Endothelial cell of umbilical vein (primary cell): ENCODE results near the gene ARHGEF9. TPM values are rescaled to one million over a fixed set of nuclear protein-coding genes. Genes with fewer than 3 reads are reported as not detected.

Experiments used
- BruUV-seq: library from RNA; stranded (reverse); fragments of 400-500 nt; replicated peaks from 2 replicates; lab custom pipeline; 2021; lab: Mats Ljungman, UMichigan
- CTCF ChIA-PET: fragments of 300-600, 350-600 bp; sonication (Branson Sonifier 250); formaldehyde crosslinking; loops from one replicate; lab custom pipeline; 2021; ENCODE audit warnings: antibody characterized with exemption, inconsistent platforms; lab: Charles Lee
- POLR2A ChIA-PET: fragments of 300-600, 350-600 bp; sonication (Branson Sonifier 250); formaldehyde crosslinking; loops from one replicate; lab custom pipeline; 2021; ENCODE audit warnings: antibody characterized with exemption, inconsistent platforms; lab: Charles Lee
- DNase-seq: peaks from one replicate; pipeline ENCODE4 v3.0.0-alpha.2; 2011; ENCODE audit warnings: low read depth, low spot score
- FAIRE-seq: peaks from 2 replicates; lab custom pipeline; 2011; peaks lifted over from hg19 to GRCh38; lab: Jason Lieb, UNC
- H2AFZ ChIP-seq: 2 replicates; pipeline ENCODE4 v1.6.0; 2012; ENCODE audit warnings: low read depth, low read length, control low read depth, inconsistent platforms
- H3K27ac ChIP-seq: 2 replicates; pipeline ENCODE4 v1.5.1; 2011; ENCODE audit warnings: low read depth, mild to moderate bottlenecking, control low read depth, low read length, moderate library complexity; ENCODE audit not compliant: insufficient read depth
- H3K27me3 ChIP-seq, 2 experiments: 2 replicates each; pipeline versions ENCODE4 v1.6.0 to v1.6.1; 2011; ENCODE audit warnings: low read length in 2 of 2, mixed read lengths in 1 of 2; ENCODE audit not compliant: control insufficient read depth in 2 of 2, insufficient read depth in 2 of 2
- H3K36me3 ChIP-seq, 2 experiments: 2 replicates in 1 of 2; 3 replicates in 1 of 2; pipeline ENCODE4 v1.5.1; 2011; ENCODE audit warnings: low read length in 2 of 2, mild to moderate bottlenecking in 1 of 2, moderate library complexity in 1 of 2; ENCODE audit not compliant: control insufficient read depth in 2 of 2, insufficient read depth in 2 of 2; ENCODE audit errors: extremely low read depth in 1 of 2
- H3K4me1 ChIP-seq: 3 replicates; pipeline ENCODE4 v1.5.1; 2011; ENCODE audit warnings: mild to moderate bottlenecking, low read length; ENCODE audit not compliant: control insufficient read depth, insufficient read depth; ENCODE audit errors: extremely low read depth
- H3K4me2 ChIP-seq: 2 replicates; pipeline ENCODE4 v1.6.1; 2011; ENCODE audit warnings: low read length, control low read depth, mixed read lengths; ENCODE audit not compliant: insufficient read depth
- H3K4me3 ChIP-seq, 3 experiments: fragments of 200-600 bp in 1 of 3; sonication (generic), shearing (Covaris generic) in 1 of 3; replicated peaks in 1 of 3; 2 replicates each; pipeline ENCODE4 v1.5.1; 2011 to 2016; ENCODE audit warnings: control low read depth in 3 of 3, low read length in 3 of 3, mild to moderate bottlenecking in 2 of 3, inconsistent platforms in 1 of 3, low read depth in 1 of 3, moderate library complexity in 1 of 3; ENCODE audit not compliant: insufficient read depth in 1 of 3
- H3K79me2 ChIP-seq: 2 replicates; pipeline ENCODE4 v1.6.0; 2012; ENCODE audit warnings: low read length, inconsistent platforms; ENCODE audit not compliant: control insufficient read depth, insufficient read depth
- H3K9ac ChIP-seq: replicated peaks from 2 replicates; pipeline ENCODE3; 2011; ENCODE audit warnings: low read length, control low read depth; ENCODE audit not compliant: insufficient read depth; ENCODE audit errors: extremely low read depth
- H3K9me1 ChIP-seq: replicated peaks from 3 replicates; pipeline ENCODE4 v1.6.0; 2011; ENCODE audit warnings: mild to moderate bottlenecking, low read length; ENCODE audit not compliant: control insufficient read depth, insufficient read depth; ENCODE audit errors: extremely low read depth
- H3K9me3 ChIP-seq: replicated peaks from 2 replicates; pipeline ENCODE4 v1.5.1; 2012; ENCODE audit warnings: low read length, inconsistent platforms; ENCODE audit not compliant: control insufficient read depth, insufficient read depth
- H4K20me1 ChIP-seq: replicated peaks from 2 replicates; pipeline ENCODE3; 2011; ENCODE audit warnings: mild to moderate bottlenecking, low read length; ENCODE audit not compliant: control insufficient read depth, insufficient read depth; ENCODE audit errors: extremely low read depth
- EZH2 ChIP-seq: IDR thresholded peaks from 2 replicates; pipeline ENCODE4 v1.6.1; 2012; ENCODE audit warnings: borderline replicate concordance, low read depth, mild to moderate bottlenecking, moderate library complexity, low read length, inconsistent platforms; ENCODE audit not compliant: severe bottlenecking
- FOS ChIP-seq: IDR thresholded peaks from 2 replicates; pipeline ENCODE4 v1.6.1; 2011; ENCODE audit warnings: mild to moderate bottlenecking, low read length, moderate library complexity, borderline replicate concordance; ENCODE audit not compliant: insufficient read depth
- GATA2 ChIP-seq: IDR thresholded peaks from 2 replicates; pipeline ENCODE4 v1.7.0; 2011; ENCODE audit warnings: low read depth, mild to moderate bottlenecking, moderate library complexity, mixed read lengths, low read length; ENCODE audit not compliant: insufficient read length, insufficient read depth
- JUN ChIP-seq: IDR thresholded peaks from 2 replicates; pipeline ENCODE4 v1.6.1; 2011; ENCODE audit warnings: borderline replicate concordance, low read depth; ENCODE audit not compliant: insufficient read length, insufficient read depth
- MYC ChIP-seq: IDR thresholded peaks from one replicate; pipeline ENCODE4 v1.6.1; 2011; ENCODE audit warnings: mild to moderate bottlenecking, low read depth, low read length
- POLR2A ChIP-seq: IDR thresholded peaks from 2 replicates; pipeline ENCODE4 v1.6.1; 2012; ENCODE audit warnings: low read depth, mild to moderate bottlenecking, control low read depth, low read length
- POLR2AphosphoS5 ChIP-seq: IDR thresholded peaks from 2 replicates; pipeline ENCODE4 v1.6.1; 2012; ENCODE audit warnings: low read depth, mild to moderate bottlenecking, control low read depth, low read length, moderate library complexity; ENCODE audit not compliant: insufficient read depth
- dilution Hi-C: fragments of 300-500 bp; cut with MboI; formaldehyde crosslinking; loops from one replicate; pipeline ENCODE4 v1.15.0; 2019; ENCODE audit warnings: low sequenced_read_pairs; ENCODE audit not compliant: extremely low pct_ligation_motif_present
- intact Hi-C: fragments of 100-400 bp; cut with micrococcal nuclease; formaldehyde crosslinking; loops from one replicate; pipeline ENCODE4 v1.10.0; 2022
- polyA plus RNA-seq, 4 experiments: library from polyadenylated mRNA; depleted of rRNA in 3 of 4; stranded (reverse) in 3 of 4; unstranded in 1 of 4; fragments of >200 nt; gene quantifications; 2 replicates each; pipeline versions ENCODE4 v1.2.1 to v1.2.3, GENCODE V29; 2011 to 2012; ENCODE audit warnings: missing spikeins in 1 of 4
- total RNA-seq: library from RNA; stranded (reverse); gene quantifications from 2 replicates; pipeline ENCODE4 v1.2.3, GENCODE V29; 2021
- TF ChIP-seq, protein P1 (sequence below), 2 donors: IDR thresholded peaks; 1 replicate in 1 of 2; 2 replicates in 1 of 2; pipeline ENCODE4 v1.5.1; 2011; ENCODE audit warnings: low read length in 2 of 2, mild to moderate bottlenecking in 2 of 2, moderate library complexity in 2 of 2, control low read depth in 1 of 2, inconsistent platforms in 1 of 2, low read depth in 1 of 2; ENCODE audit not compliant: insufficient read depth in 1 of 2; ENCODE audit errors: extremely low read depth in 1 of 2
- TF ChIP-seq, protein P2 (sequence below): IDR thresholded peaks from 2 replicates; pipeline ENCODE4 v1.6.1; 2011; ENCODE audit not compliant: insufficient read depth, insufficient read length

Gene ARHGEF9
- total and polyA plus RNA-seq, 2 donors (not counting 3 experiments of a cell fraction or from before 2014, with no cell fraction given): 6.5 to 12.9 TPM

DNA sequence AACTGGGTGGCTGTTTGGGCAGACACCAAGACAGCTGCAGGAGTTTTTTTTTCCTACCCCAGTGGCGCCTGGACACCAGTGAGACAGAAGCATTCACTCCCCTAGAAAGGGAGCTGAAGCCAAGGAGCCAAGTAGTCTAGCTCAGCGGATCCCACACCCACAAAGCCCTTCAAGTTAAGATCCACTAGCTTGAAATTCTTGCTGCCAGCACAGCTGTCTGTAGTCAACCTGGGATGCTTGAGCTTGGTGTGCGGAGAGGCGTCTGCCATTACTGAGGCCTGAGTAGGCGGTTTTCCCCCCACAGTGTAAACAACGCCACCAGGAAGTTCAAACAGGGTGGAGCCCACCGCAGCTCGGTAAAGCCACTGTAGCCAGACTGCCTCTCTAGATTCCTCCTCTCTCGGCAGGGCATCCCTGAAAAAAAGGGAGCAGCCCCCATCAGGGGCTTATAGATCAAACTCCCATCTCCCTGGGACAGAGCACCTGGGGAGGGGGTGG, 171.4 kb downstream of the ARHGEF9 start:
- Histone ChIP-seq H3K4me2 (no peak overlapping the region), H3K9ac (no peak overlapping the region), H3K9me1 (no peaks in the 10 kb centered on the region), H3K27me3 (no peaks in the 10 kb centered on the region), H3K79me2 (no peaks in the 10 kb centered on the region), H2AFZ (no peak overlapping the region), H3K36me3 (no peaks in the 10 kb centered on the region), H4K20me1 (no peaks in the 10 kb centered on the region), H3K4me1 (no peaks in the 10 kb centered on the region), H3K27ac (no peak overlapping the region), H3K4me3 (no peak overlapping the region), H3K9me3 (no peaks in the 10 kb centered on the region)
- FAIRE-seq (no peak), DNase-seq (no peak)
- no TSS peak for BruUV-seq
- TF ChIP-seq MYC: no peak
- TF ChIP-seq GATA2: no peak
- no peak for TF ChIP-seq POLR2AphosphoS5
- TF ChIP-seq EZH2: no peak
- no peak for TF ChIP-seq JUN
- TF ChIP-seq, protein P1, sequence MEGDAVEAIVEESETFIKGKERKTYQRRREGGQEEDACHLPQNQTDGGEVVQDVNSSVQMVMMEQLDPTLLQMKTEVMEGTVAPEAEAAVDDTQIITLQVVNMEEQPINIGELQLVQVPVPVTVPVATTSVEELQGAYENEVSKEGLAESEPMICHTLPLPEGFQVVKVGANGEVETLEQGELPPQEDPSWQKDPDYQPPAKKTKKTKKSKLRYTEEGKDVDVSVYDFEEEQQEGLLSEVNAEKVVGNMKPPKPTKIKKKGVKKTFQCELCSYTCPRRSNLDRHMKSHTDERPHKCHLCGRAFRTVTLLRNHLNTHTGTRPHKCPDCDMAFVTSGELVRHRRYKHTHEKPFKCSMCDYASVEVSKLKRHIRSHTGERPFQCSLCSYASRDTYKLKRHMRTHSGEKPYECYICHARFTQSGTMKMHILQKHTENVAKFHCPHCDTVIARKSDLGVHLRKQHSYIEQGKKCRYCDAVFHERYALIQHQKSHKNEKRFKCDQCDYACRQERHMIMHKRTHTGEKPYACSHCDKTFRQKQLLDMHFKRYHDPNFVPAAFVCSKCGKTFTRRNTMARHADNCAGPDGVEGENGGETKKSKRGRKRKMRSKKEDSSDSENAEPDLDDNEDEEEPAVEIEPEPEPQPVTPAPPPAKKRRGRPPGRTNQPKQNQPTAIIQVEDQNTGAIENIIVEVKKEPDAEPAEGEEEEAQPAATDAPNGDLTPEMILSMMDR (IDR thresholded peaks at IDR 0.05; ENCODE audit: extremely low read depth in 1 of 2, insufficient read depth in 1 of 2, low read depth in 1 of 2, low read length in 2 of 2): no peak
- TF ChIP-seq, protein P2, sequence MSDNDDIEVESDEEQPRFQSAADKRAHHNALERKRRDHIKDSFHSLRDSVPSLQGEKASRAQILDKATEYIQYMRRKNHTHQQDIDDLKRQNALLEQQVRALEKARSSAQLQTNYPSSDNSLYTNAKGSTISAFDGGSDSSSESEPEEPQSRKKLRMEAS: no peak
- no peak for TF ChIP-seq FOS
- TF ChIP-seq POLR2A: no peak
- POLR2A ChIA-PET: no interaction called here
- intact Hi-C loops: no loop called here
- dilution Hi-C loops: no loop called here
- CTCF ChIA-PET: no interaction called here
